Omental fat pad (tissue), 4 donors: ENCODE data around the gene SHANK3. TPM values are rescaled to one million over a fixed set of nuclear protein-coding genes. Genes with fewer than 3 reads are reported as not detected.

Experiments
- ATAC-seq: fragments of 150-250 bp; one replicate; pipeline ENCODE4 v1.9.1; 2016; ENCODE audit warnings: mild to moderate bottlenecking, moderate library complexity; ENCODE audit not compliant: low FRiP score
- DNase-seq: peaks from one replicate; pipeline ENCODE4 v3.0.0-alpha.2; 2019; ENCODE audit warnings: low spot score
- total RNA-seq, 4 donors: library from RNA; depleted of rRNA; stranded (reverse); fragments of >200 nt; gene quantifications; one replicate each; pipeline ENCODE4 v1.1.0, GENCODE V29; 2016
- TF ChIP-seq, protein P1 (sequence below), 3 donors: fragments of 450-650 bp; IDR thresholded peaks; one replicate each; pipeline ENCODE4 v1.5.1; 2016 to 2017; ENCODE audit warnings: antibody characterized with exemption in 3 of 3, mild to moderate bottlenecking in 3 of 3, moderate library complexity in 2 of 3

SHANK3 gene
- total RNA-seq, 4 donors from 2014 or later = 3.3 to 61.3 (median 19.4) TPM

DNA sequence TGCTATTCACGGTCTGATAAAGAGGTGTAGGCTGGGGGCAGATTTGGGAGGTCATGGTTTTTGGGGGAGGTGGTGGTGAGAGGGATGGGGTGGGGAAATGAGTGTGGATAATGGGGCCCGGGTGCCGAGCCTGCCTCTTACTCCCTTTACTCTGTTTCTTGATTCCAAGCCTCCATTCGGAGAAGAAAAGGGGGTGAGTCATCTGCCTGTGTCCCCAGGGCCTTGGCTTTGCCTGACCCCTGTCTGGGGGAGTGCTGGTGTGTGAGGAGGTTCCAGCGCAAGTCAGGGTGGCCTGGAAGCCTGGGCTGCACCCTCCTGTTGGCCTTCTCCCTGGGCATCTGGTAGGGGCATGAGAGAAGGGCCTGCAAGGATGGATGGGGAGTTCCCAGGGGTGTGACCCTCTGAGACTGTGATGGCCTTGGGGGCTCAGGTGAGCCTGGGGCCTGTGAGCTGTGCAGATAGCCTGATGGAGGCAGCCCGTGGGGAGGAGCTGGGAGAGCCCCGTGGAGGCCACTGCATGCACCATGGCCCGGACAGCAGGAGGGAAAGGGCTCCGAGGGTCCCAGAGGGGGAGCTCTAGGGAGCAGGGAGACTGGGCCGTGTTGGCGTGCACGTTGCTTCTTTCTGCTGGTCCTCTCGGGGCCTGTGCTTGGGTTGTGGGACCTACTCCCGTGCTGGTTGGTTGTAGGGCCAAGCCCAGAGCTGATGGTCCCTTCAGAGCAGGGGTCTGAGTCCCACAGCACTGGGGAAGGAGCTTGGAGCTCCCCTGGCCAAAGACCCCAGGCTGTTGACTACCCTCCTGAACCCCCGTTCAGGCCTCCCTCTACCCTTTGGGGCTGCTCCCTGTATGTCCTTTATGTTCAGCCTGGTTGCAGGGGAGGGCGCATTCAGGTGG, 39.1 kb downstream of the SHANK3 start:
- ATAC-seq = no peak
- no peak for DNase-seq
- TF ChIP-seq, protein P1, sequence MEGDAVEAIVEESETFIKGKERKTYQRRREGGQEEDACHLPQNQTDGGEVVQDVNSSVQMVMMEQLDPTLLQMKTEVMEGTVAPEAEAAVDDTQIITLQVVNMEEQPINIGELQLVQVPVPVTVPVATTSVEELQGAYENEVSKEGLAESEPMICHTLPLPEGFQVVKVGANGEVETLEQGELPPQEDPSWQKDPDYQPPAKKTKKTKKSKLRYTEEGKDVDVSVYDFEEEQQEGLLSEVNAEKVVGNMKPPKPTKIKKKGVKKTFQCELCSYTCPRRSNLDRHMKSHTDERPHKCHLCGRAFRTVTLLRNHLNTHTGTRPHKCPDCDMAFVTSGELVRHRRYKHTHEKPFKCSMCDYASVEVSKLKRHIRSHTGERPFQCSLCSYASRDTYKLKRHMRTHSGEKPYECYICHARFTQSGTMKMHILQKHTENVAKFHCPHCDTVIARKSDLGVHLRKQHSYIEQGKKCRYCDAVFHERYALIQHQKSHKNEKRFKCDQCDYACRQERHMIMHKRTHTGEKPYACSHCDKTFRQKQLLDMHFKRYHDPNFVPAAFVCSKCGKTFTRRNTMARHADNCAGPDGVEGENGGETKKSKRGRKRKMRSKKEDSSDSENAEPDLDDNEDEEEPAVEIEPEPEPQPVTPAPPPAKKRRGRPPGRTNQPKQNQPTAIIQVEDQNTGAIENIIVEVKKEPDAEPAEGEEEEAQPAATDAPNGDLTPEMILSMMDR (IDR thresholded peaks at IDR 0.05) = no peak

DNA sequence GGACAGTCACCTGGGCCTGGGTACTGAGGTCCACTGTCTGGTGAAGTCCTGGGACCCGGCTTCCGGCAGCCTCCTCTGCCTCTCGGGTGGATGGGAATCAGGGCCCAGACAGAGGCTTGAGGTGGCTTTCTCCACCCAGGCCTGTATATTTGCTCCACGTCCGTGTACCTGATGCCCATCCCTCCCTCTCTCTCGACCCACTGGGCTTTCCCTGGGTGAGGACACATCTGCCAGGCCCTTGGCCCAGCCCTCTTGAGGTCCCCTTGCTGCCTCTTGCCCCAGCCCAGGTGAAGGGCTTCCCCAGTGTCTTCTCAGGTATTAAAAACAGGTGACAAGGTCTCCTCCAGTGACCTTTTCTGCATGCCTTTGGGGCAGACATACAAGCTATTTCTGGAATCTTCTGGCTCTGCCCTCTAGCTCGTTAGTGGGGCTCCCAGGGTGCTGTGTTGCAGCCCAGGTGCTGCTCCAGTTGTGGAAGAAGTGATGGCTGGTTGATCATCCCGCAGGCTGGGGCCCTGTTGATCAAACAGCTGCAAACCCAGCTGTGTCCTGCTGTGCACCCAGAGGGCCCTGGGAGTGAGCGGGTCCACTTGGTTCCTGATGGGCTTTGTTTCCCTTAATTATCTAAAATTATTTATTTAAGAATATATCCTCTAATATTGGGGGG, 39.9 kb downstream of the SHANK3 start:
- ATAC-seq = no peak
- TF ChIP-seq, protein P1 (IDR thresholded peaks at IDR 0.05) = no peak
- DNase-seq = no peak

DNA sequence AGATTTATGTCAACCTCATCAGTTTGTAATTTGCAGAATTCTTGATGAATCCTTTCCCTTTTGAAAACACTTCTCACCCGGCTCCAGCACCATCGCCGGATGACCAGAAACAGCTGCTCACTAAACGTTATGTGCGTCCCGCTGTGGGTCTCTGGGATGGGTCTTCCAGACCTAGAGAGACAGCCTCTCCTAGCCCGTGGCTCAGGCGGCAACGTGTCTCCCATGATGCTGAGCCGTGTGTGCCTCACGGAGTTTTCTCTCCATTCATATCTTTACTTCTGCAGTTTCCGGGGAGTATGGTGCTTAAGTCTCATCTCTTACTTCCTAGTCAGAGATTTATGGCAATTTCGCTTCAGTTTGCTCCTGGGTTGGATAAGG, 40.4 kb downstream of the SHANK3 start:
- TF ChIP-seq, protein P1 (IDR thresholded peaks at IDR 0.05) = no peak
- no peak for DNase-seq
- no peak for ATAC-seq

DNA sequence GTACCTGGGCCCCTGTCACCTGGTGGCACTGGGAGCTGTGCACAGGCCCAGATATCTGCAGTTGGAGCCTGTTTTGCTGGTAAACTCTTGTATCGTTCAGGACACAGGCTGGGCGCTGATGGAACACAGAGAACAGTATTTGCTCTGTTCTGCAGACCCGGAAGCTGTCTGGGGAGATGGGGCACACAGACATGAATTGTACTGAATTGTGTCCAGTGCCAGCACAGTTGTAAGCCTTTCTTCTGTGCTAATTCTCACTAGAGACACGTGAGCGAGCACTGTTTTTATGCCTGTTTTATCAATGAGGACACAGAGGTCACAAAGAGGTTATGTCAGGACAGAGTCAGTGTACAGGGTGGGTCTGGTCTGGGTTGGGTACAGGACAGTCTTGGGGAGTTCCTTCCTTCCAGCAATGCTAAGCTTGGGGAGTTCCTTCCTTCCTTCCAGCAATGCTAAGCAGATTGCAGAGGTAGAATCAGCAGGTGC, 41.0 kb downstream of the SHANK3 start:
- ATAC-seq (no peak), DNase-seq (no peak)
- TF ChIP-seq, protein P1 (IDR thresholded peaks at IDR 0.05) = no peak

DNA sequence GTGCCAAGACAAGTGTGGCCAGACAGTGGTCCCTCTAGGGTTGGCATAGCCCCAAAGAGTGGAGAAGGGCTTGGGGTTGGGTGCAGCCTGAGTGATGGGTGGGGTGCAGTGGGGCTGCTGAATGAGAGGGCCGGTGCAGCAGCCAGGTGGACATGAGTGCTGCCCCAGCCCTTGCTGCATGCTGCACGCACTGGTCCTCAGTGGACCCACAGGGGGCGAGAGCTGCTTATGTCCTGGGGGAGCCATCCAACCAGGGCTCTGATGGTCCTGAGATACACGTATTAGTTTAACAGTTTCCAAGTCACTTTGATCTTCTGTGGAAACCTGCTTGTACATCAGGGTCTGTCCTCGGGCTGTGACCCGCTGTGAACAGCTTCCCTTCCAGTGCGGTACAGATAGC, 41.5 kb downstream of the SHANK3 start:
- TF ChIP-seq, protein P1 (IDR thresholded peaks at IDR 0.05) = no peak
- DNase-seq (no peak), ATAC-seq (no peak)

DNA sequence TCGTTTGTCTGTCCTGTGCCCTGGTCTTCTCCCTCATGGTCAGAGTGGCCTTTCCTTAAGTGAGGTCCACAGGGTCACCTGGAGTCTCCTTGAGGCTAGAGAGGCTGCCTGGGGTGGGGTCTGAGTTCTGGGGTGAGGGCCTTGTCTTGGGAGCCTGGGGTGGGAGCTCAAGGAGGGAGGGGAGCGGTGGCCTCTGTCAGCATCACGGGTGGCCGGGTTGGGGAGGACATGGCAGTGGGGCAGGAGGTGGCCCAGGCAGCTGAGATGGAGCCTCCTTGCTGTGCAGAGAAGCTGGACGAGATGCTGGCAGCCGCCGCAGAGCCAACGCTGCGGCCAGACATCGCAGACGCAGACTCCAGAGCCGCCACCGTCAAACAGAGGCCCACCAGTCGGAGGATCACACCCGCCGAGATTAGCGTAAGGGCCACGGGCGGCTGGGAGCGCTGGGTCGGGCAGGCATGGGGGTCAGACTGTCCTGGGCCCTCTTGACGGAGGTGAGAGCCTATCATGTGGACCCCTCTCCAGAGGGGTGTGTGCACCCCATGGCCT, 42.1 kb downstream of the SHANK3 start:
- no peak for ATAC-seq
- TF ChIP-seq, protein P1 (IDR thresholded peaks at IDR 0.05) = no peak
- no peak for DNase-seq
